K562 (cell line): ENCODE results near the gene CARD11. TPM values are rescaled to one million over a fixed set of nuclear protein-coding genes. Genes with fewer than 3 reads are reported as not detected.

Experiments used
- ADNP ChIP-seq: fragments of 200-800 bp; sonication (Bioruptor generic); IDR thresholded peaks from 2 replicates; pipeline ENCODE4 v1.6.1; 2016; ENCODE audit warnings: missing genetic modification characterization, missing compliant biosample characterization
- CBX1 ChIP-seq: sonication (generic); IDR thresholded peaks from 2 replicates; pipeline ENCODE4 v1.6.1; 2016; ENCODE audit warnings: antibody characterized with exemption, low read depth, mild to moderate bottlenecking
- CHD4 ChIP-seq: fragments of 200-600 bp; sonication (generic); IDR thresholded peaks from 3 replicates; pipeline ENCODE4 v1.6.1; 2012; ENCODE audit warnings: low read depth, mild to moderate bottlenecking, mixed read lengths, low read length, inconsistent platforms; ENCODE audit not compliant: insufficient read depth, insufficient replicate concordance, poor library complexity, severe bottlenecking
- CXXC5 ChIP-seq: fragments of 250-450 bp; sonication (Bioruptor Pico); IDR thresholded peaks from 2 replicates; pipeline ENCODE4 v1.8.0; 2022; ENCODE audit warnings: inconsistent platforms, mild to moderate bottlenecking, moderate library complexity
- DMBX1 ChIP-seq: fragments of 250-450 bp; sonication (Bioruptor Pico); IDR thresholded peaks from 2 replicates; pipeline ENCODE4 v1.8.0; 2022; ENCODE audit warnings: inconsistent platforms, mild to moderate bottlenecking, moderate library complexity, borderline replicate concordance
- E2F3 ChIP-seq: fragments of 250-450 bp; sonication (Bioruptor Pico); IDR thresholded peaks from 2 replicates; pipeline ENCODE4 v1.4.0; 2020; ENCODE audit warnings: mild to moderate bottlenecking
- ERF ChIP-seq: fragments of 450-650 bp; formaldehyde crosslinking; IDR thresholded peaks from 2 replicates; pipeline ENCODE4 v1.4.0; 2020; ENCODE audit warnings: mild to moderate bottlenecking, mixed read lengths
- ETV5 ChIP-seq: sonication (generic); formaldehyde crosslinking; IDR thresholded peaks from 2 replicates; pipeline ENCODE4 v1.4.0; 2020; ENCODE audit warnings: low read depth, mild to moderate bottlenecking, missing genetic modification reagents
- ILF3 ChIP-seq: fragments of 450-650 bp; IDR thresholded peaks from 2 replicates; pipeline ENCODE4 v1.6.1; 2018; ENCODE audit warnings: antibody characterized with exemption, mild to moderate bottlenecking, moderate library complexity, borderline replicate concordance
- ILK ChIP-seq: fragments of 450-650 bp; IDR thresholded peaks from 2 replicates; pipeline ENCODE4 v1.6.1; 2016; ENCODE audit warnings: missing genetic modification characterization, low read depth, mild to moderate bottlenecking, missing compliant biosample characterization, moderate library complexity, borderline replicate concordance
- KAT2B ChIP-seq: IDR thresholded peaks from one replicate; pipeline ENCODE4 v1.6.1; 2012; ENCODE audit warnings: low read depth, mild to moderate bottlenecking, control low read depth, inconsistent platforms, low read length, moderate library complexity
- MTA2 ChIP-seq: fragments of 450-650 bp; IDR thresholded peaks from 2 replicates; pipeline ENCODE4 v1.6.1; 2016; ENCODE audit warnings: low read depth
- NR2F6 ChIP-seq: fragments of 450-650 bp; formaldehyde crosslinking; IDR thresholded peaks from 2 replicates; pipeline ENCODE4 v1.4.0; 2020; ENCODE audit warnings: mild to moderate bottlenecking
- PCBP2 ChIP-seq: fragments of 200-400 bp; formaldehyde crosslinking; IDR thresholded peaks from 2 replicates; pipeline ENCODE4 v1.6.1; 2018; ENCODE audit warnings: low read length, low read depth, mild to moderate bottlenecking, moderate library complexity; ENCODE audit not compliant: poor library complexity, severe bottlenecking
- PHF8 ChIP-seq: fragments of 200-600 bp; sonication (generic); IDR thresholded peaks from 2 replicates; pipeline ENCODE4 v1.6.1; 2012; ENCODE audit warnings: mixed run types, mild to moderate bottlenecking, inconsistent platforms, low read length, moderate library complexity, borderline replicate concordance
- PTTG1 ChIP-seq: fragments of 450-650 bp; IDR thresholded peaks from 2 replicates; pipeline ENCODE4 v1.6.1; 2016; ENCODE audit warnings: low read depth, mild to moderate bottlenecking, missing genetic modification characterization, missing compliant biosample characterization
- SREBF2 ChIP-seq: sonication (generic); formaldehyde crosslinking; IDR thresholded peaks from 2 replicates; pipeline ENCODE4 v1.4.0; 2020; ENCODE audit warnings: mild to moderate bottlenecking, missing genetic modification reagents
- SRSF9 ChIP-seq: fragments of 200-400 bp; formaldehyde crosslinking; IDR thresholded peaks from 2 replicates; pipeline ENCODE4 v1.6.1; 2017; ENCODE audit warnings: low read depth, low read length, borderline replicate concordance
- TAL1 ChIP-seq: fragments of 450-650 bp; IDR thresholded peaks from 2 replicates; pipeline ENCODE4 v1.6.1; 2016; ENCODE audit warnings: mild to moderate bottlenecking
- TRIM28 ChIP-seq: fragments of 450-650 bp; IDR thresholded peaks from 2 replicates; pipeline ENCODE4 v1.6.1; 2017
- ZNF184 ChIP-seq: sonication (generic); formaldehyde crosslinking; IDR thresholded peaks from 2 replicates; pipeline ENCODE4 v1.5.0; 2020; ENCODE audit warnings: missing genetic modification reagents
- ZSCAN32 ChIP-seq: fragments of 450-650 bp; formaldehyde crosslinking; IDR thresholded peaks from 2 replicates; pipeline ENCODE4 v1.4.0; 2020; ENCODE audit warnings: mild to moderate bottlenecking, moderate library complexity
- polyA plus RNA-seq, 8 experiments: library from polyadenylated mRNA; depleted of rRNA in 4 of 8; stranded (reverse) in 5 of 8; unstranded in 3 of 8; fragments of >200 nt; fragmentation: Nextera tagmentation in 2 of 8; fragmentation: Illumina TruSeq in 1 of 8; extraction: Ambion mirVana in 2 of 8; extraction: Trizol in 1 of 8; gene quantifications; 2 replicates each; pipeline versions ENCODE4 v1.2.1 to v1.2.3, GENCODE V29; 2011 to 2014; ENCODE audit warnings: inconsistent platforms in 1 of 8, missing spikeins in 1 of 8
- total RNA-seq, 7 experiments: library from RNA; depleted of rRNA in 6 of 7; stranded (reverse); fragments of >200 nt in 6 of 7; fragmentation: Illumina TruSeq in 2 of 7; extraction: Trizol in 2 of 7; gene quantifications; 2 replicates each; pipeline versions ENCODE4 v1.2.1 to v1.2.3, GENCODE V29; 2011 to 2021; ENCODE audit warnings: low replicate concordance in 1 of 7
- TF ChIP-seq, protein P1 (sequence below): sonication (generic); formaldehyde crosslinking; IDR thresholded peaks from 2 replicates; pipeline ENCODE4 v1.8.0; 2022; ENCODE audit warnings: mild to moderate bottlenecking, low read depth, missing genetic modification reagents
- TF ChIP-seq, protein P2 (sequence below): fragments of 200-400 bp; formaldehyde crosslinking; IDR thresholded peaks from 2 replicates; pipeline ENCODE4 v1.6.1; 2017; ENCODE audit warnings: mild to moderate bottlenecking, low read depth, low read length, moderate library complexity

Gene CARD11
- total and polyA plus RNA-seq, 9 of the 15 experiments (the other 6 are each of a cell fraction or from before 2014, with no cell fraction given): 0.07 to 12.8 (median 5.7) TPM

DNA sequence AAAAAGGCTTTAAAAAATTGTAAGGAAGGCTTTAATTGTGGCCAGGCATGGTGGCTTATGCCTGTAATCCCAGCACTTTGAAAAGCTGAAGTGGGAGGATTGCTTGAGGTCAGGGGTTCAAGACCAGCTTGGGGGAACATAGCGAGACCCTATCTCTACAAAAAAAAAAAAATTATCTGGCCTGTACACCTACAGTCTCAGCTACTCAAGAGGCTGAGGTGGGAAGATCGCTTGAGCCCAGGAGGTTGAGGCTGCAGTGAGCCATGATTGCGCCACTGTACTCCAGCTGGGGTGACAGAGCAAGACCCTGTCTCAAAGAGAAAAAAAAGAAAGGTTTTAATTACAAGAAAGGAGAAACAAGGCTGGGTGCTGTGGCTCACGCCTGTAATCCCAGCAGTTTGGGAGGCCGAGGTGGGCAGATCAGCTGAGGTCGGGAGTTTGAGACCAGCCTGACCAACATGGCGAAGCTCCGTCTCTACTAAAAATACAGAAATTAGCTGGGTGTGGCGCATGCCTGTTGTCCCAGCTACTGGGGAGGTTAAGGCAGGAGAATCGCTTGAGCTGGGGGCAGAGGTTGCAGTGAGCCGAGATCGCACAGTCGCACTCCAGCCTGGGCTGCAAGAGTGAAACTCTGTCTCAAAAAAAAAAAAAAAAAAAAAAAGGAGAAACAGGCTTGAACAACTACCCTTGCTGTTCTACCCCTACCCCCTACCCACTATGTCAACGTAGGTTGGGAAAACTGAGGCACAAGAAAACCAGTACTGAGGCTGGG is 83.7 kb downstream of the CARD11 start (continued):
- TF ChIP-seq, protein P1, sequence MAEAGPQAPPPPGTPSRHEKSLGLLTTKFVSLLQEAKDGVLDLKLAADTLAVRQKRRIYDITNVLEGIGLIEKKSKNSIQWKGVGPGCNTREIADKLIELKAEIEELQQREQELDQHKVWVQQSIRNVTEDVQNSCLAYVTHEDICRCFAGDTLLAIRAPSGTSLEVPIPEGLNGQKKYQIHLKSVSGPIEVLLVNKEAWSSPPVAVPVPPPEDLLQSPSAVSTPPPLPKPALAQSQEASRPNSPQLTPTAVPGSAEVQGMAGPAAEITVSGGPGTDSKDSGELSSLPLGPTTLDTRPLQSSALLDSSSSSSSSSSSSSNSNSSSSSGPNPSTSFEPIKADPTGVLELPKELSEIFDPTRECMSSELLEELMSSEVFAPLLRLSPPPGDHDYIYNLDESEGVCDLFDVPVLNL (CRISPR knock-in tag): no peak
- no peak for TF ChIP-seq TRIM28
- no peak for TF ChIP-seq DMBX1
- no peak for TF ChIP-seq PCBP2
- TF ChIP-seq ILF3: no peak
- TF ChIP-seq ERF (CRISPR knock-in tag): no peak
- 0 out of 2 replicates have a peak, but pooled peaks have one; percentile 31 for TF ChIP-seq ADNP (tag)
- no peak for TF ChIP-seq ZSCAN32 (CRISPR knock-in tag)
- TF ChIP-seq PTTG1: no peak
- no peak for TF ChIP-seq CXXC5 (CRISPR knock-in tag)
- peak; percentile 37; the same call in 1 of the 2 replicates for TF ChIP-seq MTA2
- no peak for TF ChIP-seq PHF8
- TF ChIP-seq SREBF2: no peak
- TF ChIP-seq, protein P2, sequence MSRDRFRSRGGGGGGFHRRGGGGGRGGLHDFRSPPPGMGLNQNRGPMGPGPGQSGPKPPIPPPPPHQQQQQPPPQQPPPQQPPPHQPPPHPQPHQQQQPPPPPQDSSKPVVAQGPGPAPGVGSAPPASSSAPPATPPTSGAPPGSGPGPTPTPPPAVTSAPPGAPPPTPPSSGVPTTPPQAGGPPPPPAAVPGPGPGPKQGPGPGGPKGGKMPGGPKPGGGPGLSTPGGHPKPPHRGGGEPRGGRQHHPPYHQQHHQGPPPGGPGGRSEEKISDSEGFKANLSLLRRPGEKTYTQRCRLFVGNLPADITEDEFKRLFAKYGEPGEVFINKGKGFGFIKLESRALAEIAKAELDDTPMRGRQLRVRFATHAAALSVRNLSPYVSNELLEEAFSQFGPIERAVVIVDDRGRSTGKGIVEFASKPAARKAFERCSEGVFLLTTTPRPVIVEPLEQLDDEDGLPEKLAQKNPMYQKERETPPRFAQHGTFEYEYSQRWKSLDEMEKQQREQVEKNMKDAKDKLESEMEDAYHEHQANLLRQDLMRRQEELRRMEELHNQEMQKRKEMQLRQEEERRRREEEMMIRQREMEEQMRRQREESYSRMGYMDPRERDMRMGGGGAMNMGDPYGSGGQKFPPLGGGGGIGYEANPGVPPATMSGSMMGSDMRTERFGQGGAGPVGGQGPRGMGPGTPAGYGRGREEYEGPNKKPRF: no peak
- TF ChIP-seq TAL1: peak; percentile 64; the same call in 1 of the 2 replicates
- no peak for TF ChIP-seq ETV5 (CRISPR knock-in tag)
- TF ChIP-seq ILK (tag): no peak
- TF ChIP-seq SRSF9: no peak
- no peak for TF ChIP-seq CBX1
- no peak for TF ChIP-seq CHD4
- no peak for TF ChIP-seq NR2F6
- TF ChIP-seq ZNF184 (CRISPR knock-in tag): no peak
- no peak for TF ChIP-seq KAT2B
- no peak for TF ChIP-seq E2F3
